ENCODE data around the gene PPP1R3F.

- TF ChIP-seq, protein P1, sequence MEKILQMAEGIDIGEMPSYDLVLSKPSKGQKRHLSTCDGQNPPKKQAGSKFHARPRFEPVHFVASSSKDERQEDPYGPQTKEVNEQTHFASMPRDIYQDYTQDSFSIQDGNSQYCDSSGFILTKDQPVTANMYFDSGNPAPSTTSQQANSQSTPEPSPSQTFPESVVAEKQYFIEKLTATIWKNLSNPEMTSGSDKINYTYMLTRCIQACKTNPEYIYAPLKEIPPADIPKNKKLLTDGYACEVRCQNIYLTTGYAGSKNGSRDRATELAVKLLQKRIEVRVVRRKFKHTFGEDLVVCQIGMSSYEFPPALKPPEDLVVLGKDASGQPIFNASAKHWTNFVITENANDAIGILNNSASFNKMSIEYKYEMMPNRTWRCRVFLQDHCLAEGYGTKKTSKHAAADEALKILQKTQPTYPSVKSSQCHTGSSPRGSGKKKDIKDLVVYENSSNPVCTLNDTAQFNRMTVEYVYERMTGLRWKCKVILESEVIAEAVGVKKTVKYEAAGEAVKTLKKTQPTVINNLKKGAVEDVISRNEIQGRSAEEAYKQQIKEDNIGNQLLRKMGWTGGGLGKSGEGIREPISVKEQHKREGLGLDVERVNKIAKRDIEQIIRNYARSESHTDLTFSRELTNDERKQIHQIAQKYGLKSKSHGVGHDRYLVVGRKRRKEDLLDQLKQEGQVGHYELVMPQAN (IDR thresholded peaks at IDR 0.05; ENCODE audit: borderline replicate concordance) = 0 out of 2 replicates have a peak, but pooled peaks have one; percentile 29
- TF ChIP-seq CTCF (IDR thresholded peaks at IDR 0.05 in 2 of 3, conservative IDR thresholded peaks at IDR 0.05 in 1 of 3; ENCODE audit: insufficient read depth in 2 of 3, low read depth in 1 of 3, low read length in 3 of 3) = peak; percentile 41 to 63 (median 58); a peak in 5 of 6 replicates
- TF ChIP-seq ZKSCAN1 (IDR thresholded peaks at IDR 0.05; ENCODE audit: low read depth, low read length) = no peak
- TF ChIP-seq ZMIZ1 (IDR thresholded peaks at IDR 0.05; ENCODE audit: low read depth in 2 of 2, low read length in 2 of 2) = no peak
- no peak for TF ChIP-seq CHD2 (IDR thresholded peaks at IDR 0.05; ENCODE audit: low read depth, low read length)
- no peak for TF ChIP-seq TCF3 (CRISPR knock-in tag; IDR thresholded peaks at IDR 0.05)
- no peak for TF ChIP-seq POLR2AphosphoS5 (IDR thresholded peaks at IDR 0.05; ENCODE audit: control insufficient read depth, insufficient read depth, low read depth, low read length)
- peak; percentile 45; the same call in 1 of the 2 replicates for TF ChIP-seq BCOR (IDR thresholded peaks at IDR 0.05)
- no peak for TF ChIP-seq PRPF4 (IDR thresholded peaks at IDR 0.05; ENCODE audit: insufficient read depth, low read depth, low read length, poor library complexity, severe bottlenecking)
- TF ChIP-seq BRD4 (IDR thresholded peaks at IDR 0.05) = no peak
- no peak for TF ChIP-seq MYBL2 (IDR thresholded peaks at IDR 0.05; ENCODE audit: low read depth)
- TF ChIP-seq MYBL2 (CRISPR knock-in tag; IDR thresholded peaks at IDR 0.05; ENCODE audit: borderline replicate concordance) = no peak
- TF ChIP-seq EGR1 (conservative IDR thresholded peaks at IDR 0.05) = no peak; the same call in 1 of the 2 replicates
These were observed 13.0 kb downstream of the PPP1R3F start for GRCh38 chrX:49282647-49283011.

Data from K562 (cell line).